Smooth muscle cell (in vitro differentiated cells): Measurements from ENCODE around the gene DRC3. TPM values are rescaled to one million over a fixed set of nuclear protein-coding genes. Genes with fewer than 3 reads are reported as not detected.
"Not testable (repeated sequence)": the region's sequence is repeated elsewhere in the genome, so short reads cannot be mapped to it uniquely, and the experiment has no call there.

Experiments used
- DNase-seq: peaks from one replicate; lab custom pipeline; 2025; ENCODE audit not compliant: unreplicated experiment; lab: John Stamatoyannopoulos, UW
- H2AFZ ChIP-seq: fragments of 200-600 bp; sonication (generic); 2 replicates; pipeline ENCODE4 v1.6.0; 2016; ENCODE audit warnings: antibody characterized with exemption, low read depth, mild to moderate bottlenecking
- H3F3A ChIP-seq: fragments of 200-600 bp; sonication (generic); 2 replicates; pipeline ENCODE4 v1.6.0; 2017; ENCODE audit warnings: antibody characterized with exemption, low read depth
- H3K27ac ChIP-seq: fragments of 200-600 bp; sonication (generic); 2 replicates; pipeline ENCODE4 v1.5.1; 2016; ENCODE audit warnings: low read depth, mild to moderate bottlenecking
- H3K27me3 ChIP-seq: fragments of 200-600 bp; sonication (generic); 2 replicates; pipeline ENCODE4 v1.6.1; 2016; ENCODE audit warnings: low read depth, mild to moderate bottlenecking
- H3K36me3 ChIP-seq: fragments of 200-600 bp; sonication (generic); 2 replicates; pipeline ENCODE4 v1.5.1; 2016; ENCODE audit warnings: low read depth
- H3K4me1 ChIP-seq: fragments of 200-600 bp; sonication (generic); 2 replicates; pipeline ENCODE4 v1.5.1; 2016; ENCODE audit warnings: low read depth
- H3K4me2 ChIP-seq: fragments of 200-600 bp; sonication (generic); 2 replicates; pipeline ENCODE4 v1.6.0; 2016; ENCODE audit warnings: mild to moderate bottlenecking
- H3K4me3 ChIP-seq: fragments of 200-600 bp; sonication (generic); 2 replicates; pipeline ENCODE4 v1.5.1; 2016; ENCODE audit warnings: mild to moderate bottlenecking
- H3K79me2 ChIP-seq: fragments of 200-600 bp; sonication (generic); 2 replicates; pipeline ENCODE4 v1.6.0; 2016; ENCODE audit warnings: low read depth, mild to moderate bottlenecking
- H3K9ac ChIP-seq: fragments of 200-600 bp; sonication (generic); 2 replicates; pipeline ENCODE4 v1.6.0; 2016; ENCODE audit warnings: low read depth
- H3K9me3 ChIP-seq: fragments of 200-600 bp; sonication (generic); replicated peaks from 2 replicates; pipeline ENCODE4 v1.5.1; 2016; ENCODE audit warnings: low read depth
- H4K20me1 ChIP-seq: fragments of 200-600 bp; sonication (generic); 2 replicates; pipeline ENCODE4 v1.6.0; 2016; ENCODE audit warnings: low read depth
- WGBS: methylation state at CpG from one replicate; pipeline ENCODE4 v1.1.7; 2016; ENCODE audit warnings: low lambda C conversion rate; 5-methylcytosine and 5-hydroxymethylcytosine counted together
- polyA plus RNA-seq: library from polyadenylated mRNA; unstranded; fragments of >200 nt; fragmentation: Nextera tagmentation; extraction: Ambion mirVana; gene quantifications from 2 replicates; pipeline ENCODE4 v1.2.1, GENCODE V29; 2016
- total RNA-seq: library from RNA; depleted of rRNA; stranded (reverse); fragments of >200 nt; gene quantifications from 2 replicates; pipeline ENCODE4 v1.2.3, GENCODE V29; 2014
- TF ChIP-seq, protein P1 (sequence below): fragments of 200-600 bp; sonication (generic); IDR thresholded peaks from 2 replicates; pipeline ENCODE4 v1.5.1; 2017; ENCODE audit warnings: borderline replicate concordance, mild to moderate bottlenecking, antibody characterized with exemption; ENCODE audit not compliant: insufficient read depth, poor library complexity, severe bottlenecking

Gene DRC3
- total and polyA plus RNA-seq, 2 experiments from 2014 or later, result 0.72 to 0.83 TPM

DNA sequence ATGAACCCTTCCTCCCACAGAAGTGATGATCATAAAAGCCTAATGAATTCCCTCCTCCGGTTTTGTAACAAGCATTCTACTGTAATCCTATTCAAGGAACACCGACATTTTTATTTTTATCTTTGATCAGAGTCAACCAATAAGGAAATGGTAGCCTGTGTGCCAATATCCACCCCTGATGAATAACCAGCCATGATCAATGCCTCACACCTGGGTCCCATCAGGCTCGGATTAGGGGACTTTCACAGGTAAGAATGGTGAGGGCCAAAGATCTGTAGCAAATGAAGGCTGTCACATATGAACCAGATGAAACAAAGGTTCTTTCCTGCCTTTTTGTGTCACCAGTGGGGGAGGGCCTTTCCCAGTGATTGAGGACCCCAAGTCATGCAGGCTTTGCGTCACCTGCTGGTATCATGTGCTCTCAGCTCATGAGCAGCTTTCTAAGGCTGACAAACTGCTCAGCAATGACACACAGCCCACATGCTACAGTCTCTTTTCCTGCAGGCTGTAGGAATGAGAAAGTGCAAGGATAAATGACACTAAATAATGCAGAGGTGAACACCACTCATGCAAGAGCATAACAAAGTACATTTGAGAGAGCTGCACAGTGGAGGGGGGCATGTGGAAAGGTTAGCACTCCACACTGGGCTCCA, 35.3 kb upstream of the DRC3 start:
- Histone ChIP-seq H3K4me3 (no peak overlapping the region), H4K20me1 (peaks cover 77% of the 10 kb centered on the region), H2AFZ (no peak overlapping the region), H3K4me1 (peaks cover 60% of the 10 kb centered on the region), H3K36me3 (no peaks in the 10 kb centered on the region), H3K9me3 (no peaks in the 10 kb centered on the region), H3K27me3 (no peaks in the 10 kb centered on the region), H3K79me2 (peaks cover 42% of the 10 kb centered on the region), H3K9ac (peak overlapping the region; percentile 73), H3K4me2 (peak overlapping the region; percentile 74), H3K27ac (peak overlapping the region; percentile 98), H3F3A (peaks cover 48% of the 10 kb centered on the region)
- TF ChIP-seq, protein P1, sequence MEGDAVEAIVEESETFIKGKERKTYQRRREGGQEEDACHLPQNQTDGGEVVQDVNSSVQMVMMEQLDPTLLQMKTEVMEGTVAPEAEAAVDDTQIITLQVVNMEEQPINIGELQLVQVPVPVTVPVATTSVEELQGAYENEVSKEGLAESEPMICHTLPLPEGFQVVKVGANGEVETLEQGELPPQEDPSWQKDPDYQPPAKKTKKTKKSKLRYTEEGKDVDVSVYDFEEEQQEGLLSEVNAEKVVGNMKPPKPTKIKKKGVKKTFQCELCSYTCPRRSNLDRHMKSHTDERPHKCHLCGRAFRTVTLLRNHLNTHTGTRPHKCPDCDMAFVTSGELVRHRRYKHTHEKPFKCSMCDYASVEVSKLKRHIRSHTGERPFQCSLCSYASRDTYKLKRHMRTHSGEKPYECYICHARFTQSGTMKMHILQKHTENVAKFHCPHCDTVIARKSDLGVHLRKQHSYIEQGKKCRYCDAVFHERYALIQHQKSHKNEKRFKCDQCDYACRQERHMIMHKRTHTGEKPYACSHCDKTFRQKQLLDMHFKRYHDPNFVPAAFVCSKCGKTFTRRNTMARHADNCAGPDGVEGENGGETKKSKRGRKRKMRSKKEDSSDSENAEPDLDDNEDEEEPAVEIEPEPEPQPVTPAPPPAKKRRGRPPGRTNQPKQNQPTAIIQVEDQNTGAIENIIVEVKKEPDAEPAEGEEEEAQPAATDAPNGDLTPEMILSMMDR, result no peak
- 47% methylated on average over 4 of the region's 4 CpGs for WGBS
- DNase-seq, result no peak

DNA sequence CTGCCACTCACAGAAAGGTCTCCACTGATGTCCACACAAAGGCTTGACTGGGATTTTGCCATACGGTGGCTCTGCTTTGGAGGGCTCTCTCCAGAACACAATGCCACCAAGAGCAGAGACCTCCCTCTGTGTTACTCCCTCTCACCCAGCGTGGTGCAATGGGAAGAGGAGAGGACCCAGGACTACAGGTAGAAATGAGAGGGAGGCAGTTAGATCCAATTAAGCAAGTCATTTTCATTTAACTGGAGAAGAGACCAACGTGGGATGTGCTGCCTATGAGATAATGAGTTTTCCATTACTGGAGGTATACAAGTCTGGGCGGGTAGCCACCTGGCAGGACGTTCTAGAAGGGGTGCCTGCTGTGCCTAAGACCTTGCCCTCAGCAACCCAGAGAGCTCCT, 34.7 kb upstream of the DRC3 start:
- Histone ChIP-seq H3K4me3 (no peak overlapping the region), H3K27ac (peak overlapping the region; percentile 98), H3K36me3 (no peaks in the 10 kb centered on the region), H3K4me2 (peak overlapping the region; percentile 74), H2AFZ (no peak overlapping the region), H3K27me3 (no peaks in the 10 kb centered on the region), H4K20me1 (peaks cover 78% of the 10 kb centered on the region), H3K4me1 (peaks cover 65% of the 10 kb centered on the region), H3K9me3 (no peaks in the 10 kb centered on the region), H3F3A (peaks cover 52% of the 10 kb centered on the region), H3K79me2 (peaks cover 40% of the 10 kb centered on the region), H3K9ac (peak overlapping the region; percentile 73)
- 85% methylated on average over 5 of the region's 5 CpGs for WGBS
- no peak for DNase-seq
- TF ChIP-seq, protein P1, result no peak

DNA sequence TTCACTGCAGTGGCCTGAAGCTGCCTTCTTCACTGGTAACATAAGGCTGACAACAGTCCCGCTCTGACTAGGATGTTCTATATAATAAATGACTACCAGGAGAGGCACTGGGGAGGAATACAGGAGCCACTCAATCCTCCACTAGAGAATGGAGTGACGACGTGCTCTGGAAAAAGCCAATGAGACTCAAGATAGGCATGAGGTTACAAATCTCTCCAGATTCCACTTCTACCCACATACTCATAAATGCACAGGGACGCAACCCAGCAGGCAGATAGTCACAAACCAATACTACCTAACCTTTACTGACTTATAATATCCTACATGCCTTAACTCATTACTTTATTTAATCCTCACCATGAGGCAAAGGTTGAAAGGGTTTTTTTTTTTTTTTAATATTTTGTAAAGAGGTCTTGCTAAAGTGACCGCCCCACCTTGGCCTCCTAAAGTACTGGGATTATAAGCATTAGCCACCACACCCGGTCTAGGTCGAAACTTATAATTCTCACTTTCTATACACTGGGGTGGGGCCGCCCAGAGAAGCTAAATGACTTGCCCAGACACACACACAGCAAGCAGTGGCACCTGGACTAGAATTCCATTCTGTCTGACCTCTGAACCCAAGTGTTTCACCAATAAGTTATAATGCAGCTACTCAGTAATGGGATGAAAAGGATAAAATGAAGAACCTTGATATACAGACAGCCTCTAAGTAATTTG, 34.1 kb upstream of the DRC3 start:
- Histone ChIP-seq H3K9me3 (no peaks in the 10 kb centered on the region), H4K20me1 (peaks cover 82% of the 10 kb centered on the region), H3K4me3 (no peak overlapping the region), H3K36me3 (no peaks in the 10 kb centered on the region), H3K27ac (peak overlapping the region; percentile 98), H3K79me2 (peaks cover 37% of the 10 kb centered on the region), H3K9ac (peak overlapping the region; percentile 73), H3K4me2 (peak overlapping the region; percentile 74), H3F3A (peaks cover 52% of the 10 kb centered on the region), H3K27me3 (no peaks in the 10 kb centered on the region), H3K4me1 (peaks cover 71% of the 10 kb centered on the region), H2AFZ (no peak overlapping the region)
- TF ChIP-seq, protein P1, result no peak
- 30% methylated on average over 8 of the region's 8 CpGs for WGBS
- DNase-seq, result no peak

DNA sequence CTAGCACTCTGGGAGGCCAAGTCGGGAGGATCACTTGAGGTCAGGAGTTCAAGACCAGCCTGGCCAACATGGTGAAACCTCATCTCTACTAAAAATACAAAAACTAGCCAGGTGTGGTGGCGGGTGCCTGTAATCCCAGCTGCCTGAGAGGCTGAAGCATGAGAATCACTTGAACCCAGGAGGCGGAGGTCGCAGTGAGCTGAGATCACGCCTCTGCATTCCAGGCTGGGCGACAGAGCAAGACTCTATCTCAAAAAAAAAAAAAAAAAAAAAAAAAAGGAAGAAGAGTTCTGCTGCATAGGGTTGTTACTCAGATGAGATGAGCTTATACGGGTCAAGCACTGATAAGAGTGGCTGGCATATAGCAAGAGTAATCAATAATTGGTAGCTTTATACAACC, 32.7 kb upstream of the DRC3 start:
- H3K27me3 ChIP-seq, H3K4me3 ChIP-seq, DNase-seq, H3K9me3 ChIP-seq, H2AFZ ChIP-seq, H3K36me3 ChIP-seq, H3K9ac ChIP-seq: not testable (repeated sequence)
- Histone ChIP-seq H3K79me2 (peaks cover 45% of the 10 kb centered on the region), H3K27ac (peak overlapping the region; percentile 98), H3K4me1 (peaks cover 66% of the 10 kb centered on the region), H3K4me2 (peak overlapping the region; percentile 52), H3F3A (peaks cover 47% of the 10 kb centered on the region), H4K20me1 (peaks cover 88% of the 10 kb centered on the region)
- 87% methylated on average over 7 of the region's 7 CpGs for WGBS
